ENCODE data around the gene MT1B.
"Not testable (repeated sequence)": the region's sequence is repeated elsewhere in the genome, so short reads cannot be mapped to it uniquely, and the experiment has no call there.

The MT1B gene

DNA sequence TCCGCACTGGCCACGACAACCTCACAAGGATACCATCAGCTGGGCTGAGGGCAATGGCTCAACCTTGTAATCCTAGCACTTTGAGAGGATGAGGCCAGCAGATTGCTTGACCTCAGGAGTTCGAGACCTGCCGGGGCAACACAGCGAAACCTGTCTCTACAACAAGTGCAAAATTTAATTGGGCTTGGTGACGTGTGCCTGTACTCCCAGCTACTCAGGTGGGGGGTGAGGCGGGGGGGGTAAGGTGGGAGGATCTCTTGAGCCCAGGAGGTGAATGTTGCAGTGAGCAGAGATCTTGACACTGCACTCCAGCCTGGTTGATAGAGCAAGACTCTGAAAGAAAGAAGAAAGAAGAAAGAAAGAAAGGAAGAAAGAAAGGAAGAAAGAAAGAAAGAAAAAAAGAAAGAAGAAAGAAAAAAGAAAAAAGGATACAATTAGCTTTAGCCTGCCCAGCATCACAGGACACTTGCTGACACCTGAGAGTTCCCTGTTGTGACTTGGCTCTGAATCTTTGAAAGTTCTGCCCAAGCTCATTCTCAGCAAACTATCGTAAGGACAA is 31.3 kb upstream of the MT1B start:
- DNase-seq (ENCODE audit: low spot score) = no peak

DNA sequence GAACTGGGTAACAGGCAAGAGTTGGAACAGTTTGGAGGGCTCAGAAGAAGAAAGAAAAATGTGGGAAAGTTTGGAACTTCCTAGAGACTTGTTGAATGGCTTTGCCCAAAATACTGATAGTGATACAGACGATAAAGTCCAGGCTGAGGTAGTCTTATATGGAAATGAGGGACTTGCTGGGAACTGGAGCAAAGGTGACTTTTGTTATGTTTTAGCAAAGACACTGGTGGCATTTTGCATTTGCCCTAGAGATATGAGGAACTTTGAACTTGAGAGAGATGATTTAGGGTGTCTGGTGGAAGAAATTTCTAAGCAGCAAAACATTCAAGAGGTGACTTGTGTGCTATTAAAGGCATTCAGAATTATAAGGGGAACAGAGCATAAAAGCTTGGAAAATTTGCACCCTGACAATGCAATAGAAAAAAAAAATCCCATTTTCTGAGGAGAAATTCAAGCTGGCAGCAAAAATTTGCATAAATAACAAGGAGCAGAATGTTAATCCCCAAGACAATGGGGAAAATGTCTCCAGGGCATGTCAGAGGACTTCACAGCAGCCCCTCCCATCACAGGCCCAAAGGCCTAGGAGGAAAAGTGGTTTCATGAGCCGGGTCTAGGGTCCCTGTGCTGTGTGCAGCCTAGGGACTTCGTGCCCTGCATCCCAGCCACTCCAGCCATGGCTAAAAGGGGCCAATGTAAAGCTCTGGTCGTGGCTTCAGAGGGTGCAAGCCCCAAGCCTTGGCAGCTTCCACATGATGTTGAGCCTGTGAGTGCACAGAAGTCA is 29.8 kb upstream of the MT1B start:
- DNase-seq (ENCODE audit: low spot score) = not testable (repeated sequence)

DNA sequence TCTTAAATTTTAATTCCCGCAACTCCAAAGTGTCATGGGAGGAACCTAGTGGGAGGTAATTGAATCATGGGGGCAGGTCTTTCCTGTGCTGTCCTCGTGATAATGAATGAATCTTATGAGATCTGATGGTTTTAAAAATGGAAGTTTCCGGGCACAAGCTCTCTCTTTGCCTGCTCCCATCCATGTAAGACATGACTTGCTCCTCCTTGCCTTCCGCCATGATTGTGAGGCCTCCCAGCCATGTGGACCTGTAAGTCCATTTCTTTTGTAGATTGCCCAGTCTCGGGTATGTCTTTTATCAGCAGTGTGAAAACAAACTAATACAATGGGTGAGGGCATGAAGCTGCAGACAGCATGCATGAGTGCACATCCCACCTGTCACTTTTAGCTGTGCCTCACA is 28.5 kb upstream of the MT1B start:
- DNase-seq (ENCODE audit: low spot score) = not testable (repeated sequence)

DNA sequence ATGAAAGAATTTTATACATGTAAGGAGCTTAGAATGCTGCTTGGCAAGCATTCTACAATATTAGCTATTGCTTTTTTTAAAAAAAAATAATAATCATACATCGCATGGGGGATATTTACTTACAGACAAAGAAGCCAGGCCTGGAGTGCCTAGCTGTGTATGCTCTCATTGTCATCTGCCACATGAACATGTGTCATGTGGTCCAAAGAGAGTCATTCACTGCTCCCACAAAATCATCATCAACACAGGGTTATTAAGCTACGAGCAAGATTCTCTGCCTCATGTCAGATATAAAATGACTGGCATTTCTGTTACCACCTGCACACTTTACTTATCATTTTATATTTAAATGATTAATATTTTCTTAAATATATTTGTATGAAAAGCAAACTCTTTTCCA is 28.0 kb upstream of the MT1B start:
- DNase-seq (ENCODE audit: low spot score) = no peak

DNA sequence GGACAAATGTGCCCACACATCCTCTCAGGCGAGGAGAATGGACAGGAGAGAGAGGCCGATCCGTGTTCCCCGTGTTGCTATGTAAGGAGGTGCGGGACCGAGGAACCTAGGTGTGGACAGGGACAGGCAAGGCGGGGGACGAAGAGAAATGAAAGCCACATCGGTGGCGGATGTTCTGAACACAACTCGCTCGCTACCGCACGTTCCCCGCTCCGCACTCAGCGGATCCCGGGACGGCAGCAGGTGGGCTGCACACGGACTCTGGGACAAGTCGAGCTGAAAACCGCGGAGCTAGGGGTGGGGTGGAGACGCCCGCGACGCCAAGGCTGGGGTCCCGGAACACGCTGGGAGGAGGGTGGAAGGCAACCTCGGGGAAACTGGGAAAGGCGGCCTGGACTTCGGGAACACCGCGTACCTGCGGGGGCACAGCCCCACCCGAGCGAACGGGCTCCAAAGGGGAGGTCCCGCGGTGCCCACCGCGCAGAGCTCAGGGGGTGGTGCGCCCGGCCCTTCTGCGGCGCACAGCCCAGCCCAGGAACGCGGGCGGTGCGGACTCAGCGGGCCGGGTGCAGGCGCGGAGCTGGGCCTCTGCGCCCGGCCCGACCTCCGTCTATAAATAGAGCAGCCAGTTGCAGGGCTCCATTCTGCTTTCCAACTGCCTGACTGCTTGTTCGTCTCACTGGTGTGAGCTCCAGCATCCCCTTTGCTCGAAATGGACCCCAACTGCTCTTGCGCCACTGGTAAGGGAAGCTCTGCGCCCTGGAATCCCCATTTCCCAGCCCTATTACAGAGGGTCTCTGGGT is 26.3 kb upstream of the MT1B start, which contains the start of gene MT1E:
TSS of gene MT1E (plus strand) at position 642 of the 803 bp plus-strand sequence. CDS start at position 713, 71 bp downstream.
- peak; percentile 80 for DNase-seq (ENCODE audit: low spot score)

DNA sequence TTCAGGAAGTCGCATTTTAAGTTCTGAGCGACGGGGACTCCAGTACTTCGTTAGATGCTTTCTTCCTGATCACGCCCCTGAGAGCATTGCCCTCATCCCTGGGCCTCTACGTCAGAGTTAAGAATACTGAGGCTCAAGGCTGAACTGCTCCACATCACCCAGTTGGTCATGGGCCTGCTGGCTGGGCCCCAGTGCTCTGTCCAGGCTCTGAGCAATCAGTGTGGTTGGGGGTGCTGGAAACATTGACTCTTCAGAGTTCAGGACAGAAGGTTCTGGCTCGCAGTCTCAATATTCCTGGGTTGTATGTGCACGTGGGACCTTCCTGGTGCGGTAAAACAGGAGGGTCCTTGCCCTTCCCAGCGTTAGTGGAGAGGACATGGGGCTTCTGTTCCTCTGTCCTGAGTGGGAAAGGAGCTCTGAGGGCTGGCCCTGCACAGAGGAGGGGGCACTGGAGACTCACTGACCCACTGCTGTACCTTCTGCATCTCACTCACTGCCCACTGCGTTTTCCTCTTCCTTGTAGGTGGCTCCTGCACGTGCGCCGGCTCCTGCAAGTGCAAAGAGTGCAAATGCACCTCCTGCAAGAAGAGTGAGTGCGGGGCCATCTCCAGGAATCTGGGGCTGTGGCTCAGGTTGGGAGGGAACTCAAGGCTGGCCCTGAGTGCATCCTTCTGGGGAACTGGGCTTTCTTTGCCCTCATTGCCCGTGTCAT is 25.6 kb upstream of the MT1B start:
- DNase-seq (ENCODE audit: low spot score) = peak; percentile 43

DNA sequence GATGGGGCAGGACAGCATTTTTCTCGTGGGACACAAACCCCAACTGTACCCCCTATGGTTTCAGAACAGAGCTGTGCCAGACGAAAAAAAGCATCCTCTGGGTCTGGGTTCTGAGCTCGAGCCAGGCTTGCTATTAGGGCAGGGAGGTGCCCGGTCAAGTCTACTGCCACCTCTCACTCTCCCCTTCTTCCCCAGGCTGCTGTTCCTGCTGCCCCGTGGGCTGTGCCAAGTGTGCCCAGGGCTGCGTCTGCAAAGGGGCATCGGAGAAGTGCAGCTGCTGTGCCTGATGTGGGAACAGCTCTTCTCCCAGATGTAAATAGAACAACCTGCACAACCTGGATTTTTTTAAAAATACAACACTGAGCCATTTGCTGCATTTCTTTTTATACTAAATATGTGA is 25.0 kb upstream of the MT1B start:
- DNase-seq (ENCODE audit: low spot score) = no peak

DNA sequence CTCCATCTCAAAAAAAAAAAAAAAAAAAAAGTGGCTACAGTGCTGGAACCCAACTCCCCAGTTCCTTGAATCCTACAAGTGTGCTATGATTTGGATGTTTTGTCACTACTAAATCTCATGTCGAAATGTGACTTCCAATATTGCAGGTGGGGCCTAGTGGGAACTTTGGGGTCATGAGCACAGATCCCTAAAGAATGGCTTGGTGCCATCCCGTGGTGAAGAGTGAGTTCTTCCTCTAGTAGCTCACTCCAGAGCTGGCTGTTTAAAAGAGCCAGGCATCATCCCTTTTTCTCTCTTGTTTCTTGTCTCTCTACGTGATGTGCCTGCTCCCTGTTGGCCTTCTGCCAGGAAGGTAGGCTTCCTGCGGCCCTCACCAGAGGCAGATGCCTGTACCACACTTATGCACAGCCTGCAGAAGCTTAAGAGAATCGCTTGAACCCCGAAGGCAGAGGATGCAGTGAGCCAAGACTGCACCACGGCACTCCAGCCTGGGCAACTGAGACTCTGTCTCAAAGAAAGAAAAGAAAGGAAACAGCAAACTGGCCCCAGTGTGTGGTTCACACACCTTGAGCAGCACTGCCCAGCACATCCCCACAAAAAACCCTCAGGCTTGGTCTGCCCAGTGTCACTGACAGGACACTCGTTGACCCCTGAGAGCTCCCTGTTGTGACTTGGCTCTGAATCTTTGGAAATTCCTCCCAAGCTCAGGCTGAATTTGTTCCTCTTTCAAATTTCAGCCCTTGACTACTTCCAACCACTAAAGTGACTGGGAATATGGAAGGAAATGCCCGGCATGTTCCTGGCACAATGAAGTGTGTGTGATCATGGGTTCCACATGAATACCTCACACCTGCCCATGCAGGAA is 23.0 kb upstream of the MT1B start:
- DNase-seq (ENCODE audit: low spot score) = no peak

DNA sequence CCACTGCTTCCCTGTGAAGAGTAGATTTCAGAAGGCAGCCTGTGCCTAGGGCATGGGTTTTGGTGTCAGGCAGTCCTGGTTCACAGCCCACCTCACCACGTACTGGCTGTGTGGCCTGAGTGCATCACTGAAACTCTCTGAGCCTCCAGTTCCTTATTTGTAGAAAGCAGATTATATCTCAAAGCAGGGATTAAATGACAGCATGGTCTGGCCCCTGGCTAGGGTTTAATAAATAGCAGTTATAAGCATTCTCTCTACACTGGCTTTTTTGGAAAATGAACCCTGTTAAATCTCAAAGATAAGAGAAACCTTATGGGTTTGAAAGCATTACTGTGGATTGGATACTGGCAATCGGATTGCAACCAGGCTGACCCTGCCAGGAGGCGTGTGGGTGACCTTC is 22.2 kb upstream of the MT1B start:
- DNase-seq (ENCODE audit: low spot score) = no peak

DNA sequence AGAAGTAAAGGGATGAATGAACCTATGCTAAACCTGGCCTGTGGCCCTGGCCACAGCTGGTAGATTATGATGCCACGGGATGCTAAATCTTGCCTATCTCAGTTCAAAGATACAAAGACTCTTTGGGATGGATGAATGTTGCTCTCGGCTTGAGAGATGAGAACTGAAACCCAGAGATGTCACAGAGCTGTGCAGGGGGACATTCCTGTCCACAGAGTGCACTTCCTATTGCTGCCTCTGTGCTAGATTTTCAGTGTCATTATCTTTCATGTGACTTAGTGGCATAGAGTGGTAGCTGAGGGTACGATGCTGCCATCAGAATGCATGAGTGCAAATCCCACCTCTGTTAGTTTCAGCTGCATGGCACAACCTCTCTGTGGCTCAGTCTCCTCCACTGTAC is 21.6 kb upstream of the MT1B start:
- DNase-seq (ENCODE audit: low spot score) = no peak

DNA sequence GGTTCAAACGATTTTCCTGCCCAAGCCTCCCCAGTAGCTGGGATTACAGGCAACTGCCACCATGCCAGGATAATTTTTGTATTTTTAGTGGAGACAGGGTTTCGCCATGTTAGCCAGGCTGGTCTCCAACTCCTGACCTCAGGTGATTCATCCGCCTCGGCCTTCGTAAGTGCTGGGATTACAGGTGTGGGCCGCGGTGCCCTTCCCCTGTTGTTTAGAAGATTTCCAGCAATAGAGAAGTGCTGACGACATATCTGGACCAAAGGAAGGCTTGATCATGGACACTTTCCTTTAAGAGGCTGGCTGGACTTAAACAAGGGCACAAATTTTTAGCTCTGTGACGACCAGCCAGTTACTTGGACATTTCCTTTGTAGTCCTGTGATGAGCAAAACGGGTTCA is 20.5 kb upstream of the MT1B start:
- no peak for DNase-seq (ENCODE audit: low spot score)

DNA sequence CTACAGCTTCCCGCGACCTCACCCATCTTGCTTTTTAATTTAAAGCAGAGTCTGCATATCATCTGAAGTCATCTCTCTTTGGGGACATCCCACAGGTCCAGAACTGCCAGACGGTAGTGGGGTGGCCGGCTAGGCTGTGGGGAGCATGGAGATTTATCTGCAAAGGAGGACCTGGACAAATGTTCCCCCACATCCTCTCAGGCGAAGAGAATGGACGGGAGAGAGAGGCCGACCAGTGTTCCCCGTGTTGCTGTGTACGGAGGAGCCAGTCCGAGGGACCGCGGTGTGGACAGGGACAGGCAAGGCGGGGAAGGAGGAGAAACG is 19.9 kb upstream of the MT1B start:
- DNase-seq (ENCODE audit: low spot score) = no peak

DNA sequence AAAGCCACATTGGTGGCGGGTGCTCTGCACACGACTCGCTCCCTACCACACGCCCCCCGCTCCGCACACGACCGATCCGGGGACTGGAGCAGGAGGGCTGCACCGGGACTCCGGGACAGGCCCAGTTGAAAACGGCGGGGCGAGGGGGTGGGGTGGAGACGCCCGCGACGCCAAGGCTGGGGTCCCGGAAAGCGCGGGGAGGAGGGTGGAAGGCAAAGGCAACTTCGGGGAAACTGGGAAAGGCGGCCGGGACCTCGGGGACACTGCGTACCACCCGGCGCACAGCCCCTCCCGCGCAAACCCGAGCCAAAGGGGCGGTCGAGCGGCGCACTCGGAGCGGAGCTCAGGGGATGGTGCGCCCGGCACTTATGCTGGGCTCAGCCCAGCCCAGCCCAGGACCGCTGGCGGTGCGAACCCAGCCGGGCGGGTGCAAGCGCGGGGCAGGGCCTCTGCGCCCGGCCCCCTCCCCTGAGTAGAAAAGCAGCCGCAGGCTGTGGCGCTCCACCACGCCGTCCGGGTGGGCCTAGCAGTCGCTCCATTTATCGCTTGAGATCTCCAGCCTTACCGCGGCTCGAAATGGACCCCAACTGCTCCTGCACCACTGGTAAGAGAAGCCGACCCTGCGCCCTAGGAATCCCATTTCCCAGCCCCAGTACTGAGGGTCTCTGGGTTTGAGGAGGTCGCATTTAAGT is 19.4 kb upstream of the MT1B start, which contains the start of gene MT1M:
TSS of gene MT1M (plus strand) at position 504 of the 692 bp plus-strand sequence. CDS start at position 577, 73 bp downstream.
- no peak for DNase-seq (ENCODE audit: low spot score)

DNA sequence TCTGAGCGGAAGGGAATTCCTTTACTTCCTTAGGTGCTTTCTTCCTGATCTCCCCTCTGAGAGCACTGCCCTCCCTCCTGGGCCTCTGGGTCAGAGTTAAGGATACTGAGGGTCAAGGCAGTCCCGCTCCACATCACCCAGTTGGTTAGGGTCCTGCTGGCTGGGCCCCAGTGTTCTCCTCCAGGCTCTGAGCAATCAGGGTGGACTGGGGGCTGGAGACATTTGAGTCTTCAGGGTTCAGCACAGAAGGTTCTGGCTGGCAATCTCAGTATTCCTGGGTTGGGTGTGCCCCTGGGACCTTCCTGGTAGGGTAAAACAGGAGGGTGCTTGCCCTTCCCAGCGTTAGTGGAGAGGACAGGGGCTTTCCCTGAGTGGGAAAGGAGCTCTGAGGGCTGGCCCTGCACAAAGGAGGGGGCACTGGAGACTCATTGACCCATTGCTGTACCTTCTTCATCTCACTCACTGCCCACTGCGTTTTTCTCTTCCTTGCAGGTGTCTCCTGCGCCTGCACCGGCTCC is 18.8 kb upstream of the MT1B start:
- DNase-seq (ENCODE audit: low spot score) = no peak

DNA sequence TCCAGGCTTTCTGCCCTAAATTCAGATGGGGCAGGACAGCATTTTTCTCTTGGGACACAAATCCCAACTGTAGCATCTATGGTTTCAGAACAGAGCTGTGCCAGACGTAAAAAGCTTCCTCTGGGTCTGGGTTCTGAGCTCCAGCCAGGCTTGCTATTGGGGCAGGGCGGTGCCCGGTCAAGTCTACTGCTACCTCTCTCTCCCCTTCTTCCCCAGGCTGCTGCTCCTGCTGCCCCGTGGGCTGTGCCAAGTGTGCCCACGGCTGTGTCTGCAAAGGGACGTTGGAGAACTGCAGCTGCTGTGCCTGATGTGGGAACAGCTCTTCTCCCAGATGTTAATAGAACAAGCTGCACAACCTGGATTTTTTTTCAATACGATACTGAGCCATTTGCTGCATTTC is 18.2 kb upstream of the MT1B start:
- DNase-seq (ENCODE audit: low spot score) = no peak

DNA sequence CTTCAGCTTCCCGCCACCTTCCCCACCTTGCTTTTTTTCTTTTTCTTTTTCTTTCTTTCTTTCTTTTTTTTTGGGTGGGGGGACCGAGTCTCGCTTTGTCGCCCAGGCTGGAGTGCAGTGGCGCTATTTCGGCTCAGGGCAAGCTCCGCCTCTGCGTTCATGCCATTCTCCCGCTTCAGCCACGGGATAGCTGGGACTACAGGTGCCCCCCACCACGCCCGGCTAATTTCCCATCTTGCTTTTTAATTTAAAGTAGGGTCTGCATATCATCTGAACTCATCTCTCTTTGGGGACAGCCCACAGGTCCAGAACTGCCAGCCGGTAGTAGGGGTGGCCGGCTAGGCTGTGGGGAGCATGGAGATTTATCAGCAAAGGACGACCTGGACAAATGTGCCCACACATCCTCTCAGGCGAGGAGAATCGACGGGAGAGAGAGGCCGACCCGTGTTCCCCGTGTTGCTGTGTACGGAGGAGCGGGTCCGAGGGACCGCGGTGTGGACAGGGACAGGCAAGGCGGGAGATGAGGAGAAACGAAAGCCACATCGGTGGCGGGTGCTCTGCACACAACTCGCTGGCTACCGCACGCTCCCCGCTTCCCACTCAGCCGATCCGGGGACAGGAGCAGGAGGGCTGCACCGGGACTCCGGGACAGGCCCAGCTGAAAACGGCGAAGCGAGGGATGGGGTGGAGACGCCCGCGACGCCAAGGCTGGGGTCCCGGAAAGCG is 16.8 kb upstream of the MT1B start:
- no peak for DNase-seq (ENCODE audit: low spot score)

DNA sequence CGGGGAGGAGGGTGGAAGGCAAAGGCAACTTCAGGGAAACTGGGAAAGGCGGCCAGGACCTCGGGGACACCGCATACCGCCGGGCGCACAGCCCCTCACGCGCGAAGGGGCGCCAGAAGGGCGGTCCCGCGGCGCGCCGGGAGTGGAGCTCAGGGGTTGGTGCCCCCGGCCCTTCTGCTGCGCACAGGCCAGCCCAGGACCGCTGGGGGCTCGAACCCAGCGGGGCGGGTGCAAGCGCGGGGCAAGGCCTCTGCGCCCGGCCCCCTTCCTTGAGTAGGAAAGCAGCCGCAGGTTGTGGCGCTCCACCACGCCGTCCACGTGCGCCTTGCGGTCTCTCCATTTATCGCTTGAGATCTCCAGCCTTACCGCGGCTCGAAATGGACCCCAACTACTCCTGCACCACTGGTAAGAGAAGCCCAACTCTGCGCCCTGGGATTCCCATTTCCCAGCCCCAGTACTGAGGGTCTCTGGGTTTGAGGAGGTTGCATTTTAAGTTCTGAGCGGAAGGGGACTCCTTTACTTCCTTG is 16.2 kb upstream of the MT1B start:
- DNase-seq (ENCODE audit: low spot score) = no peak

DNA sequence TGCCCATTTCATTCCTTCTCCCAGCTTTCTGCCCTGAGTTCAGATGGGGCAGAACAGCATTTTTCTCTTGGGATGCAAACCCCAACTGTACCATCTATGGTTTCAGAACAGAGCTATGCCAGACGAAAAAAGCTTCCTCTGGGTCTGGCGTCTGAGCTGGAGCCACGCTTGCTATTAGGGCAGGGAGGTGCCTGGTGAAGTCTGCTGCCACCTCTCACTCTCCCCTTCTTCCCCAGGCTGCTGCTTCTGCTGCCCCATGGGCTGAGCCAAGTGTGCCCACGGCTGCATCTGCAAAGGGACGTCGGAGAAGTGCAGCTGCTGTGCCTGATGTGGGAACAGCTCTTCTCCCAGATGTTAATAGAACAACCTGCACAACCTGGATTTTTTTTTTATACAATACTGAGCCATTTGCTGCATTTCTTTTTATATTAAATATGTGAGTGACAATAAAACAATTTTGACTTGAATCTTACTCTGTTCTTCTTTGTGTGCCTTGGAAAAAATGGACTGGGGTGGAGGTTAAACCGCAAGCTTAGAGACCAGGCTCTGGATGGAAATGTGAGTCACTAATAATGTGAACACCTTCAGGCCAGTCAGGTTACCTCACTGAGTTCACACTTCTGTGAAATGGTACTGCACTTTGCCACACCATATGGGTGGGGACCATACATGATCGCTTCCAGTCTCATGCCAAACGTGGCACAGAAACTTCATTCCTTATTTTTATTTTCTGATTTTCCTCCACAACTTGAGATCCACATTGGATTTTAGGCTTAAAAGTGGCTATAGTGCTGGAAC is 14.9 kb upstream of the MT1B start:
- peak; percentile 52 for DNase-seq (ENCODE audit: low spot score)
